Left renal pelvis (tissue), 4 donors: Measurements from ENCODE around the gene PLIN3. TPM values are rescaled to one million over a fixed set of nuclear protein-coding genes. Genes with fewer than 3 reads are reported as not detected.
"Not testable (repeated sequence)": the region's sequence is repeated elsewhere in the genome, so short reads cannot be mapped to it uniquely, and the experiment has no call there.

Experiments
- DNase-seq, 4 donors: peaks; one replicate each; pipeline ENCODE4 v3.0.0-alpha.2; 2013; ENCODE audit warnings: low read depth in 4 of 4, low spot score in 3 of 4
- polyA plus RNA-seq, 4 donors: library from polyadenylated mRNA; unstranded; fragments of 120-200 nt; gene quantifications; one replicate each; pipeline ENCODE4 v1.2.1, GENCODE V29; 2013; ENCODE audit not compliant: insufficient read length in 4 of 4

Gene PLIN3
- polyA plus RNA-seq, 4 donors: 37.8 to 55.0 (median 46.1) TPM

DNA sequence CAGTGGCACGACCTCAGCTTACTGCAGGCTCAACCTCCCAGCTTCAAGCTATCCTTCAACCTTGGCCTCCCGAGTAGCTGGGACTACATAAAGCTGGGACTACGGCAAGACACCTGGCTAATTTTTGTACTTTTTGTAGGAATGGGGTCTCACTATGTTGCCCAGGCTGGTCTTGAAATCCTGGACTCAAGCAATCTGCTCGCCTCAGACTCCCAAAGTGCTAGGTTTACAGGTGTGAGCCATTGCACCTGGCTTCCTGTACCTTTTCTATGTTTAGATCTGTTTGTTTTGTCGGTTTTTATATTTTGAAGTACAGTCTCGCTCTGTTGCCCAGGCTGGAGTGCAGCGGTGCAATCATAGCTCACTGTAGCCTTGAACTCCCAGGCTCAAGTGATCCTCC is 18.4 kb downstream of the PLIN3 start:
- DNase-seq: no peak

GRCh38 chr19:4847190-4847973 is 20.1 kb downstream of the PLIN3 start:
- DNase-seq: no peak

- DNase-seq: not testable (repeated sequence)
Observed at GRCh38 chr19:4845975-4846374, 21.5 kb downstream of the PLIN3 start.

DNA sequence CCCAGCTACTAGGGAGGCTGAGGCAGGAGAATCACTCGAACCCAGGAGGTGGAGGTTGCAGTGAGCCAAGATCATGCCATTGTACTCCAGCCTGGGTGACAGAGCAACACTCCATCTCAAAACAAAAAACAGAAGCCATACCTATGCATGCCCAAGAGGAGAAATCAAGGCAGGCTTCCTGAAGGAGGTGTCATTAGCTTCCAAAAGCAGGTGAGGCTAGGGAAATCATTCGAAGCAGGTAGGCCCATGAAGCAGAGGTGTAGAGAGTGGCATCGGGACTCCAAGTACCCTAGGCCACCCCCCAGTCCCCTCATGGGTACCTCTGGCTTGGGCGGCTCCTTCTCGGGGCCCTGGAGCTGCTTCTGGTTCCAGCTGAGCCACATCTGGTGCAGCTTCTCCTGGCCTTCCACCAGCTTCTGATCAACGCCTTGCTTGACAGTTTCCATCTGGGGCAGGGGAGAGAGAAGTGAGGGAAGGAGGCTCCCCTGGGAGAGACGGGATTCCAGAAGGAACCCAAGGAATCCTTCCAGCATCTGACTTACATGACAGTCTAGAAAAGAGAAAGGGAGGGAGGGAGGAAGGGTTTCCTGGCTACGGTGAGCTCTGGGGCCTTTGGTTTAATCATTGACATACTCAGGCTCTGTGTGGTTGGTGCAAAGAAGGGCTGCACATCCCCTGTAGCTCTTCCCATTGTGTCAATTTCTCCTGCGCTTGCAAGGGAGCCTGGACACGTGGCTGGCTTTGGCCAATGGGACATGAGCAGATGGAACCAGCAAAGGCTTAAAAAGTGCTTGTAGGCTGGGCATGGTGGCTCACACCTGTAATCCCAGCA is 22.9 kb downstream of the PLIN3 start:
- DNase-seq: peak in 1 of 4 donors; percentile 52

- no peak for DNase-seq
Observed at GRCh38 chr19:4843647-4843965, 23.9 kb downstream of the PLIN3 start.

DNA sequence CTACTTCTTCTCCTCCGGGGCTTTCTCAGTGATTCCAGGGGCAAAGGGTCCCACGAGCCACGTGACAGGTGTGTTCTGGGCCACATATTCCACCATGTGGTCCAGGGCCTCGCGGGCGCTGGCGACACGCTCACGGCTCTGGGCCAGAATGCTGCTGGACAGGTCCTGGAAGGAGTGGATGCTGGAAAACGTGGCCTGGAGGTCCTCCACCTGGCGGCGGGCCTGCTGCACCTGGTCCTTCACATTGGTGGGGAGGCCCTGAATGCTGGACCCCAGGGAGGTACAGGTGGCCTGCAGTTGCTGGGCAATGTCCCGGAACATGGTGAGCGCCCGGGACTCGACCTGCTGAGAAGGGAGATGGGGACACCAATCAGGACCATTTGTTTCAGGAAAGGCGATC is 28.3 kb downstream of the PLIN3 start:
- no peak for DNase-seq

DNA sequence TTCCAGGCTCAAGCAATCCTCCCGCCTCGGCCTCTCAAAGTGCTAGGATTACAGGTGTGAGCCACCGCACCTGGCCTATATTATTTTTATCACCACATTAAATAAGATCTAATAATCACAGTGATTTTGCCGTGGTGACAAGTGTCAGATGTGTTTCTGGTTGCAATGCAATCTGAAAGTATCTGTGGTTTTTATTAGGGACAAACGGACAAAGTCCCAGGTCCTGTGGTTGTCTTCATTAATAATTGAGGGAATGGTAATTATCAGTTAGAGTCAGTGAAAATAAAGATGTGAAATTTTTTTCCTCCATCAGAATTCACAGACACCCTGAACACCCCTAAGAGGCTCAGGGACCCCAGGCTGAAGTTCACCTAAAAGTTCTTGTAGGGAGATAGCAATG is 34.7 kb downstream of the PLIN3 start:
- no peak for DNase-seq

GRCh38 chr19:4831979-4832340 is 35.5 kb downstream of the PLIN3 start:
- DNase-seq: not testable (repeated sequence)

- no peak for DNase-seq
Observed at GRCh38 chr19:4831304-4831978, 36.0 kb downstream of the PLIN3 start, which contains the start of gene TICAM1. TICAM1 (minus strand) TSS chr19:4831712; CDS start chr19:4818377, 13,335 bp downstream.

- DNase-seq: no peak
Observed at GRCh38 chr19:4830768-4831265, 36.6 kb downstream of the PLIN3 start.

DNA sequence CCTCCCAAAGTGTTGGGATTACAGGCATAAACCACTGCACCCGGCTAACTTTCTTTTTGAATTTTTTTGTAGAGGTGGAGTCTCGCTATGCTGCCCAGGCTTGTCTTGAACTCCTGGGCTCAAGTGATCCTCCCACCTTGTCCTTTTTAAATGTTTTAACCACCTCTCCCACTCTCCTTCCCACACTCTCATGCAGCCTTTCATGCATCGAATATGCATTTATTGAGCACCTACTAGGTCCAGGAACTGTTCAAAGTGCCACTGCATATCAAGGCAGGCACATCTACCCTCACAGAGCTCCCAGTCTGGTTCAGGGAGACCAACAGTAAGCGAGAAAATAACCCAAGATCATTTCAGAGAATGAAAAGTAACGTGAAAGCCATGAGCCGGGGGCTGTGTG is 37.1 kb downstream of the PLIN3 start:
- DNase-seq: no peak

GRCh38 chr19:4829001-4829712 is 38.3 kb downstream of the PLIN3 start:
- DNase-seq: no peak

DNA sequence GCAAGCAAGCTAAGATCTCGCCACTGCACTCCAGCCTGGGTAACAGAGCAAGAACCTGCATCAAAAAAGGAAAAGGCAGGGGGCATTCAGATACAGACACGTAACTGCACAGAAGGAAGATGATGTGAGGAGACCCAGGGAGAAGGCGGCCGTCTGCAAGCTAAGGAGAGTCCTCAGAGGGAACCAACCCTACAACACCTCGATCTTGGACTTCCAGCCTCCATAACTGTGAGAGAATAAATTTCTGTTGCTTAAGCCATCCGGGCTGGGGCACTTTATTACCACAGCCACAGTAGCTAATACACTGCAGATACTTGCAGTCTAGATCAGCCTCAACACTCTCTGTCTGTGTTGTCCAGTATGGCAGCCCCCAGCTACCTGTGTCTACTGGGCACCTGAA is 43.9 kb downstream of the PLIN3 start:
- DNase-seq: no peak

DNA sequence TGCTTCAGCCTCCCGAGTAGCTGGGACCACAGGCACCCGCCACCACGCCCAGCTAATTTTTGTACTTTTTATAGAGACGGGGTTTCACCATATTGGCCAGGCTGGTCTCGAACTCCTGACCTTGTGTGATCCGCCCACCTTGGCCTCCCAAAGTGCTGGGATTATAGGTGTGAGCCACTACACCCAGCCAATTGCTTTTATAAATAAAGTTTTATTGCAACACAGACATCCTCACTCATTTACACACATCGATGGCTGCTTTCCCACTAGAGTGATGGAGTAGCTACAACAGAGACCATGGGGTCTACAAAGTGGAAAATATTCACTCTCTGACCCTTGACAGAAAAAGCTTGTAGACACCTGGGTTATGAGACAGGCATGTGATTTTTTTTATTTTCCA is 45.1 kb downstream of the PLIN3 start:
- DNase-seq: not testable (repeated sequence)

DNA sequence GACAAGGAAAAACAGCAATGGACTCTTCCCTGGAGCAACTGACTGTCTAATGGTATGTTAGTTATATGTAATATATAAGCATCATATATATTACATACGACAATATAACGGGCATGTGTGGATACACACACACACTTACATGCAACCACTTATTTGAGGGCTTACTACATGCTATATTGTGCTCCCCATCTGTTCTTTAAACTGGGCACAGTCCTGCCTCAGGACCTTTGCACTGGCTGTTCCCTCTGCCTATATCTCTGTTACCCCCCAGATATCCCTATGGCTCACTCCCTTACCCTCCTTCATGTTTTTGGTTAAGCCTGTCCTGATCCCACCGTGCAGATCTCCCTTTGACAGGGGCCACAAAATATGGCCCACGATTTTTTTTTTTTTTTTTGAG is 46.2 kb downstream of the PLIN3 start:
- no peak for DNase-seq

- no peak for DNase-seq
Observed at GRCh38 chr19:4817467-4818277, 49.8 kb downstream of the PLIN3 start.

DNA sequence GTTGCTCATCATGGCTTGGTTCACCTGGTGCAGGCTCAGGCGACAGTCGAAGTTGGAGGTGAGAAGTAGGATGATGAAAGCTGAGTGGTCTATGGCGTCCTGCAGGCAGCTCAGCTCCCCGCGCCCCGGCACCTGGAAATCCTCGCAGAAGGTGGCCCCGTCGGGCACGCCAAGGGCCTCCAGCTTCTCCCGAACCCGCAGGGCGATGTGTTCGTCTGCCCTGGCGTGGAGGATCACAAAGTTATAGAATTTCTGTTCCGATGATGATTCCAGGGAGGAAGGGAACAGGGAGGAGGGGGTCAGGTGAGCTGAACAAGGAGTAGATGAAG is 50.6 kb downstream of the PLIN3 start:
- no peak for DNase-seq

- DNase-seq: no peak
Observed at GRCh38 chr19:4816202-4816949, 51.1 kb downstream of the PLIN3 start.
